Glutamatergic neuron (in vitro differentiated cells): ENCODE results near the gene GOLGA8A. TPM values are rescaled to one million over a fixed set of nuclear protein-coding genes. Genes with fewer than 3 reads are reported as not detected.

Source experiments
- DNase-seq: peaks from one replicate; pipeline ENCODE4 v3.0.0; 2022
- H3K27ac Mint-ChIP-seq: one replicate; pipeline ENCODE4 v1.8.0; 2020; ENCODE audit warnings: mild to moderate bottlenecking, mixed read lengths, inconsistent platforms; ENCODE audit not compliant: unreplicated experiment
- H3K27me3 Mint-ChIP-seq: one replicate; pipeline ENCODE4 v1.8.0; 2020; ENCODE audit warnings: mild to moderate bottlenecking, moderate library complexity, mixed read lengths, inconsistent platforms; ENCODE audit not compliant: unreplicated experiment
- H3K36me3 Mint-ChIP-seq: one replicate; pipeline ENCODE4 v1.8.0; 2020; ENCODE audit warnings: mild to moderate bottlenecking, mixed read lengths, inconsistent platforms; ENCODE audit not compliant: unreplicated experiment
- H3K4me1 Mint-ChIP-seq: one replicate; pipeline ENCODE4 v1.8.0; 2020; ENCODE audit warnings: mild to moderate bottlenecking, low read depth, mixed read lengths, inconsistent platforms; ENCODE audit not compliant: unreplicated experiment
- H3K4me3 Mint-ChIP-seq: one replicate; pipeline ENCODE4 v1.8.0; 2020; ENCODE audit warnings: mild to moderate bottlenecking, mixed read lengths, inconsistent platforms; ENCODE audit not compliant: unreplicated experiment
- H3K9me3 Mint-ChIP-seq: one replicate; pipeline ENCODE4 v1.8.0; 2020; ENCODE audit warnings: mild to moderate bottlenecking, moderate library complexity, mixed read lengths, inconsistent platforms; ENCODE audit not compliant: unreplicated experiment
- total RNA-seq: library from RNA; stranded (reverse); fragmentation: NEBNext Ultra II Directional; extraction: Animal tissue kit (Norgen Biotek cat#: 25700); gene quantifications from one replicate; pipeline ENCODE4 v1.2.1, GENCODE V29; 2021; ENCODE audit not compliant: unreplicated experiment
- TF ChIP-seq, protein P1 (sequence below): fragments of 200-600 bp; sonication (generic); IDR thresholded peaks from one replicate; pipeline ENCODE4 v1.5.0; 2021; ENCODE audit not compliant: partially characterized antibody, unreplicated experiment

Gene GOLGA8A
- total RNA-seq, 1 donor from 2014 or later: 85.7 TPM

DNA sequence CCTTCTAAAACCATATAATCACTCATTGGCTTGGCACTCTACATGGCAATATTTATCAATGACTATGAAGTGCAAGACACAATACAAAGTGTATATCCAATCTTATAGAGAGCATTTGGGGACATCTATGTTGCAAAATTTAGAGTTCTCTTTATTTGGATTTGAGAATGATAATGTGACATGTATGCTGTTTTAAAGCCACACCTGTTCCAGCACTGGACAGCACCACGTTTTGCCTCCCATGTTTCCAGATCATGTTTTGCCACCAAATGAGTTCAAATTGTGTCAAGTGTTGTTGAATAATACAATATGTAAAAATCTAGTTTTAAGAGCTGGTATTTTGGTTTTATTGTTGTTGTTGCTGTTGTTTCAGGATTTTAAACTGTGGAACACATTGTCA lies 33.3 kb upstream of the GOLGA8A start:
- H3K4me3 Mint-ChIP-seq: no peak overlapping the region
- no peak overlapping the region for H3K27ac Mint-ChIP-seq
- DNase-seq: no peak
- no peaks in the 10 kb centered on the region for H3K9me3 Mint-ChIP-seq
- peaks cover 3% of the 10 kb centered on the region for H3K4me1 Mint-ChIP-seq
- H3K27me3 Mint-ChIP-seq: no peaks in the 10 kb centered on the region
- no peaks in the 10 kb centered on the region for H3K36me3 Mint-ChIP-seq
- TF ChIP-seq, protein P1, sequence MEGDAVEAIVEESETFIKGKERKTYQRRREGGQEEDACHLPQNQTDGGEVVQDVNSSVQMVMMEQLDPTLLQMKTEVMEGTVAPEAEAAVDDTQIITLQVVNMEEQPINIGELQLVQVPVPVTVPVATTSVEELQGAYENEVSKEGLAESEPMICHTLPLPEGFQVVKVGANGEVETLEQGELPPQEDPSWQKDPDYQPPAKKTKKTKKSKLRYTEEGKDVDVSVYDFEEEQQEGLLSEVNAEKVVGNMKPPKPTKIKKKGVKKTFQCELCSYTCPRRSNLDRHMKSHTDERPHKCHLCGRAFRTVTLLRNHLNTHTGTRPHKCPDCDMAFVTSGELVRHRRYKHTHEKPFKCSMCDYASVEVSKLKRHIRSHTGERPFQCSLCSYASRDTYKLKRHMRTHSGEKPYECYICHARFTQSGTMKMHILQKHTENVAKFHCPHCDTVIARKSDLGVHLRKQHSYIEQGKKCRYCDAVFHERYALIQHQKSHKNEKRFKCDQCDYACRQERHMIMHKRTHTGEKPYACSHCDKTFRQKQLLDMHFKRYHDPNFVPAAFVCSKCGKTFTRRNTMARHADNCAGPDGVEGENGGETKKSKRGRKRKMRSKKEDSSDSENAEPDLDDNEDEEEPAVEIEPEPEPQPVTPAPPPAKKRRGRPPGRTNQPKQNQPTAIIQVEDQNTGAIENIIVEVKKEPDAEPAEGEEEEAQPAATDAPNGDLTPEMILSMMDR: no peak

DNA sequence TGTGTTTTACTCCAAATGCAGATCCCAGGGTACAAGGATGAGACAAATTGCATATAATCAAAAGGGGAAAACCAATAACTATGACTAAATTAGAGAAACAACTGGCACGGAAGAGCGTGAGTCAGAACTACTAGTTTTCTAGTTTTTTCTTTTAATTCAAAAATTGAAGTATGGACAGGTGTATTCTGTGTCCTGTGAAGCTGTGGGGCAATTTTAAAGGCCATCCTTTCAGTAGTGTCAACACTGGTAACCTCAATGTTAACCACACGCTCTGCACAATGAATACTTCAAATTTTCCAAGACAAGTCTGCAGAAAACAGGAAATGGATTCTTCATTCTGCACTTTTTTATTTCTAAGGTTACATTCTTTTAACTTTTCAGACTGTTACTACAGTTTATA lies 32.5 kb upstream of the GOLGA8A start:
- no peaks in the 10 kb centered on the region for H3K9me3 Mint-ChIP-seq

DNA sequence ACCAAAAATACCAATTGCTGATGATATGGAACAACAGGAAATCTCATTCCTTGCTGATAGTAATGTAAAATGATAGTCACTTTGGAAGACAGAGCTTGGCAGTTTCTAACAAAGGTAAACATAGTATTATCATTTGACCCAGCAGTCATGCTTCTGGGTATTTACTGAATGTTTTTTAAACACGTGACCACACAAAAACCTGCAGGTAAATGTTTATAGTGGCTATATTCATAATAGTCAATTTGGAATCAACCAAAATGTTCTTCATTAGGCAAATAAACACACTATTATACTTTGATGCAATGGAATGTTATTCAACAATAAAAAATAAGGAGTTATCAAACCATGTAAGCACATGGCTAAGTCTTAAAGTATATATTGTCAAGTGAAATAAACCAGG lies 24.1 kb upstream of the GOLGA8A start:
- no peaks in the 10 kb centered on the region for H3K36me3 Mint-ChIP-seq
- H3K27me3 Mint-ChIP-seq: no peaks in the 10 kb centered on the region
- TF ChIP-seq, protein P1: no peak
- no peak for DNase-seq
- no peak overlapping the region for H3K27ac Mint-ChIP-seq
- no peaks in the 10 kb centered on the region for H3K4me1 Mint-ChIP-seq
- no peaks in the 10 kb centered on the region for H3K9me3 Mint-ChIP-seq
- no peak overlapping the region for H3K4me3 Mint-ChIP-seq

More for the DNA sequence above, 32.5 kb upstream of the GOLGA8A start:
- Mint-ChIP-seq H3K27ac (no peak overlapping the region), H3K36me3 (no peaks in the 10 kb centered on the region), H3K27me3 (no peaks in the 10 kb centered on the region), H3K4me3 (no peak overlapping the region), H3K4me1 (no peaks in the 10 kb centered on the region)
- DNase-seq: no peak
- TF ChIP-seq, protein P1: no peak

DNA sequence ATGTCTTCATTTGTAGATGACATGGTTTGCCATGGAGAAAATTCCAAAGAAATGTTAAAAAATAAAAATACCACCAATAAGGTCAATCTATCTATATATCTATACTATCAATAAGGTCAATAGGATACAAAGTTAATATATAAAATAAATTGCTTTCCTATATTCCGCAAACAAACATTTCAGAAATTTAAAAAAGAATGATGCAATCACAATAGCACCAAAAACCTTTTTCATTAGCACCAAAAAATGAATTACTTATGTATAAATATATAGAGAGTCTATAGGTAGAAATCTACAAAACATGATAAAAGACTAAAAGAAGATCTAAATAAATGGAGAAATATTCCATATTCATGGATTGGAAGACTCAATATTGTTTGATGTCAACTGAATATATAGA lies 22.8 kb upstream of the GOLGA8A start:
- H3K36me3 Mint-ChIP-seq: no peaks in the 10 kb centered on the region
- no peak overlapping the region for H3K4me3 Mint-ChIP-seq
- H3K9me3 Mint-ChIP-seq: no peaks in the 10 kb centered on the region
- no peaks in the 10 kb centered on the region for H3K27me3 Mint-ChIP-seq
- H3K4me1 Mint-ChIP-seq: no peaks in the 10 kb centered on the region
- no peak overlapping the region for H3K27ac Mint-ChIP-seq
- TF ChIP-seq, protein P1: no peak
- DNase-seq: no peak

DNA sequence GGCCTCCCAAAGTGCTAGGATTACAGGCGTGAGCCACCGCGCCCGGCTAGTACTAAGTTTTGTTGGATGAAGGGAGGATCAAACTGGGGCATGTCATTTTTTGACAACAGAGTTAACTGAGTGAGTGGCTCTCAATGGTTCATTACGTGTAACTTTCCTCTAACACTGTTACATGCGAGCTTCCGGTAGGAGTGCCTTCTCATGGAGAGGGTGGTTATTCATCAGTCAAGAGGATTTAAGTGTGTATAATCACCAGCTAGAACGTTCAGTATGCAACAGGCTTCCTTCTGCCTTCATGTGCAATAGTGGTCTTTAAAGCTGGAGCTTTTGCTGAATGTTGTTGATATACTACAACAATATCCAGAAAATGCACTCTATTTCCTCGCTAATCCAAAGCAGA lies 19.1 kb upstream of the GOLGA8A start:
- Mint-ChIP-seq H3K36me3 (no peaks in the 10 kb centered on the region), H3K4me1 (no peaks in the 10 kb centered on the region), H3K4me3 (no peak overlapping the region), H3K9me3 (no peaks in the 10 kb centered on the region), H3K27me3 (no peaks in the 10 kb centered on the region), H3K27ac (no peak overlapping the region)
- DNase-seq: no peak
- TF ChIP-seq, protein P1: no peak
